ENCODE measurements around the gene PLPP2. TPM values are rescaled to one million over a fixed set of nuclear protein-coding genes. Genes with fewer than 3 reads are reported as not detected.
A peak's percentile ranks its signal among the peaks of the same experiment; 100 is the strongest.

PLPP2 gene
- total RNA-seq, 1 donor: 9.9 TPM

GRCh38 chr19:317710-318508 lies 26.7 kb upstream of the PLPP2 start:
- DNase-seq (ENCODE audit: low read depth): no peak
- TF ChIP-seq CTCF (IDR thresholded peaks at IDR 0.05; ENCODE audit: insufficient read depth, low read depth, low read length): peak; percentile 5

GRCh38 chr19:315811-316210 lies 24.6 kb upstream of the PLPP2 start:
- H3K4me3 ChIP-seq (ENCODE audit: low read depth, low read length): no peak overlapping the region
- no peak for DNase-seq (ENCODE audit: low read depth)
- no peak for TF ChIP-seq CTCF (IDR thresholded peaks at IDR 0.05; ENCODE audit: insufficient read depth, low read depth, low read length)

More at GRCh38 chr19:317710-318508, 26.7 kb upstream of the PLPP2 start:
- H3K4me3 ChIP-seq (ENCODE audit: low read depth, low read length): no peak overlapping the region

- TF ChIP-seq CTCF (IDR thresholded peaks at IDR 0.05; ENCODE audit: insufficient read depth, low read depth, low read length): no peak
- H3K4me3 ChIP-seq (ENCODE audit: low read depth, low read length): no peak overlapping the region
These were observed 23.0 kb upstream of the PLPP2 start for GRCh38 chr19:313988-314815.

GRCh38 chr19:313169-313987 lies 22.2 kb upstream of the PLPP2 start:
- DNase-seq (ENCODE audit: low read depth): no peak
- no peak overlapping the region for H3K4me3 ChIP-seq (ENCODE audit: low read depth, low read length)
- no peak for TF ChIP-seq CTCF (IDR thresholded peaks at IDR 0.05; ENCODE audit: insufficient read depth, low read depth, low read length)

More at GRCh38 chr19:313988-314815, 23.0 kb upstream of the PLPP2 start:
- no peak for DNase-seq (ENCODE audit: low read depth)

- H3K4me3 ChIP-seq (ENCODE audit: low read depth, low read length): no peak overlapping the region
- no peak for TF ChIP-seq CTCF (IDR thresholded peaks at IDR 0.05; ENCODE audit: insufficient read depth, low read depth, low read length)
- no peak for DNase-seq (ENCODE audit: low read depth)
These were observed 20.6 kb upstream of the PLPP2 start for GRCh38 chr19:311813-312261.

- TF ChIP-seq CTCF (IDR thresholded peaks at IDR 0.05; ENCODE audit: insufficient read depth, low read depth, low read length): no peak
- no peak for DNase-seq (ENCODE audit: low read depth)
- H3K4me3 ChIP-seq (ENCODE audit: low read depth, low read length): no peak overlapping the region
These were observed 19.7 kb upstream of the PLPP2 start for GRCh38 chr19:310781-311496.

Measured in fibroblast of villous mesenchyme (primary cell).